ENCODE measurements around the gene FAM3D.
"Not testable (repeated sequence)": the region's sequence is repeated elsewhere in the genome, so short reads cannot be mapped to it uniquely, and the experiment has no call there.

DNA sequence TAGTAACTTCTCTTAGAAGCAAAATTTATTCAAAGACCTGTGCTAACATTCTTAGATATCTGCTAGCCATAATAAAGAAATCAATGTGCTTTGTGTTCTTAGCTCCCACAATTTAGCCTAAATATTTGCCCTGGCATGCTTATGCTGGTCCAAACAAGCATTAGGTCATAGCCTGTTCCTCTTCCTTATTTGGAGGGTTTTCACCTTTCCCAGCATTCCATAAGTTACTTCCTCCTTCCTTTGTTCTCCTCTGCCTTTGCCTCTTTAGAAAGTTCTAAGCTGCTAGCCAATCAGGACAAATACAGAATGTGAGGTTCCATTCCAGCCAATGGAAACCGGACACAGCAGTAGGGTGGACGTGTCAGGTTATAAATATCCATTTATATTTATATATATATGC is 37.7 kb upstream of the FAM3D start:
- not testable (repeated sequence) for TF ChIP-seq CTCF, POLR2A (IDR thresholded peaks at IDR 0.05)

Measured in testis (tissue), 2 donors.